OCI-M1 (cell line): Measurements from ENCODE around the gene KLF4.

Source experiments
- DNase-seq: peaks from one replicate; lab custom pipeline; 2025; lab: John Stamatoyannopoulos, UW

Gene KLF4

DNA sequence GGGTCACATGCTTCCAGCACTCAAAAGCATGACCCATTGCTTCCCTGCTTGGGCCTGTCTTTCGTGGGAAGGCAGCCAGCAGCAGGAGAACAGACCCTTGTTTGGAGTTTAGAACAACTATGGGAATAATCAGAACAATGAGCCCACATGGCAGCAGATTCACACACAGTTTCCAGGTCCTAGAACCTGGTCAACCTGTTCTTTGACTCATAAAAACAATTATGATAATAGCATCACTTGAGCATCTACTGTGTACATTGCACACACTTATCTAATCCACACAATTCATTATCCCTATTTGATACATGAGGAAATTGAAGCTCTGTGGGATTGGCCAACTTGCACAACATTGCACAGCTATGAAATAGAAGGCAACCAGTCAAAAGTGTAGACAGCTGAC is 41.7 kb downstream of the KLF4 start:
- DNase-seq, result no peak

DNA sequence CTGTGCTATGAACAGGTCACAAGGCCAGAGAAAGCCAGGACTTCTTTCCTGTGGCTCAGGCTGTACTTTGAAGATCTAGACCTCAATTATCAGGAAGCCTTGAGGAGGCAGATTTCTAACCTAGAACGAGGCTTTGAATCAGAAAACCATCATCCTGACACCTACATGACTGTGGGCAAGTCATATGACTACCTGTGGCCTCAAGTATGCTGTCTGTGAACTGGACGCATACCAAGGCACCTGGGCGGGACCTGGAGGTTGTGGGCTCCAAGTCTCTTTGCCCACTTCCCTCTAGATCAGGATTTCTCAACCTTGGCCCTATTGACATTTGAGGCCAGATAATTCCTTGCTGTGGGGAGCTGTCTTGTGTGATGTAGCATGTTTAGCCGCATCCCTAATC is 42.5 kb downstream of the KLF4 start:
- no peak for DNase-seq

DNA sequence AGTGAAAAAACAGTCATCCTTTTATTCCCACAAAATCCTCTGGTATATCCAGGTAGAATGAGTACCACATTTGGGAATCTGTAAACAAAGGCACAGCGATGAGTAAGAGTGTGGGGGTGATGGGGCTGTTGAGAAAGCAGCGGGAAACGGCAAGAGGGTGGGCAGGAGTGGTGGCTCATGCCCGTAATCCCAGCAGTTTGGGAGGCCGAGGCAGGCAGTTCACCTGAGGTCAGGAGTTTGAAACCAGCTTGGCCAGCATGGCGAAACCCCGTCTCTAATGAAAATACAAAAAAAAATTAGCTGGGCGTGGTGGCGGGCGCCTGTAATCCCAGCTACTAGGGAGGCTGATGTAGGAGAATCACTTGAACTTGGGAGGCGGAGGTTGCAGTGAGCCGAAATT is 43.1 kb downstream of the KLF4 start:
- DNase-seq, result no peak

DNA sequence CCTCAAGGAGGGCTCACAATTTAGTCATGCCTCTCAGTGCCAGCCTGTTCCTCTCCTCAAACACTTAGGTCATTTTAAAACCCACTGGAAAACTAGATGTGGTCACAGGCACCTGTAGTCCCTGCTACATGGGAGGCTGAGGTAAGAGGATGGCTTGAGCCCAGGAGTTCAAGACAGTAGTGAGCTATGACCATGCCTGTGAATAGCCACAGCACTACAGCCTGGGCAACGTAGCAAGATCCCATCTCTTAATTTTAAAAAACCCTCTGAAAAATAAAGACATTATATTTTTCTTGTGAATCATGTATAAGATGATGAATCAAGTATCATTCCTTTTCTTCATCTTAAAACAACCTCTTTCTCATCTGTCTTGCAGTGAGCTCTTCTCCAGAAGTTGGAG is 45.8 kb downstream of the KLF4 start:
- no peak for DNase-seq

DNA sequence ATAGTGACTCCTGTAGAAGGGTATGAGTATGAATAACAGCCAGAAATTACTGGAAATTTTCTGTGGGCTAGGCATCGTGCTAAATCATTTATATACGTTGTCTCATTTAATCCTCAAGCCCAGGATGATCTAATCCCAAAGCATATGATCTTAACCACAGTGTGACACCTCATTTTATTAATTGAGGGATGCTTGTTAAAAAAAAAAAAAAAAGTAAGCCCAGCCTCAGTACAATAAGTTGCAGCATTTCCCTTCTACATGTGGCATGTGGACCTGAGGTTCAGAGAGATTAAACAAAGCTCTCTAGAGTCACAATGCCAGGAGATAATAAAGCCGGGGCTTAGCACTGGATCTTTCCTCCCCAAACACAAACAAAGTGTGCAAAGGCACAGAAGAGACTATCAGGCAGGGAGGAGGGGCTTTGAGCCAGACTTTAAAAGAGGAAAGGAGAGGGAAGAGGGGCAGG is 49.5 kb downstream of the KLF4 start:
- no peak for DNase-seq

DNA sequence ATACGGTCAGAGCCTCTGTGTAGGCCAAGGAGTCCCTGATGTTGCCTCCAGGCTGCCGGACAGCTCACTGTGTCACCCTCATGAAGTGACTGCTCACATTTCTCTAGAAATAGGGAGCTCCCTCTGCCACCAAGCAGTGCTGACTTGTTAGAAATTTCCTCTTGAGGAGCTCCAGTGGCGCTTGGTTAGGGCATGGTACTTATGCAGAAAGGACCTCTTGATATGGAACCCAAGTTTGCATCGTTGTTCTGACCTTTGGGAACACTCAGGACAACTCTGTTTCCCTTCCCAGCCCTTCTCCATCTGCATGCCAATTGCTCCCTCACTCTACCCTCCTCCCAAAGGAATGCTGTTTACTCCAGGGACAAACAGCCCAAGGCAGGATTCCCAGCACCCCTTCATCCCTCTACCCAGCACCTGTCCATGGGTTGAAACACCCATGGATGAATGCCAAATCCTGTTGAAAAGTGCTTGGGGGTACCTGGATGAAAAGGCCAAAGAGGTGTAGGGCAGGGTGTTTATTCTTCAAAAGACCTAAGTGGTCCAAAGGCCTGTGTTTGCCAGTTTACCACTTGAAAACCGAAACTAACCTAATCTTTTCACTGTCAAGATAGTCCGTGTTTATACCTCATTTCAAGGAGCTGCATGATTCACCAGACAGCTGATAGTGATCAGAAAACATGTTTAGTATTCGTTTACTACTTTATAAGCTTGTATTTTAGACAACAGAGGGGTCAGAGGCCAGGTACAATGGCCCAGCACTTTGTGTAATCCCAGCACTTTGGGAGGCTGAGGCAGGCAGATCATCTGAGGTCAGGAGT is 51.1 kb downstream of the KLF4 start:
- no peak for DNase-seq

DNA sequence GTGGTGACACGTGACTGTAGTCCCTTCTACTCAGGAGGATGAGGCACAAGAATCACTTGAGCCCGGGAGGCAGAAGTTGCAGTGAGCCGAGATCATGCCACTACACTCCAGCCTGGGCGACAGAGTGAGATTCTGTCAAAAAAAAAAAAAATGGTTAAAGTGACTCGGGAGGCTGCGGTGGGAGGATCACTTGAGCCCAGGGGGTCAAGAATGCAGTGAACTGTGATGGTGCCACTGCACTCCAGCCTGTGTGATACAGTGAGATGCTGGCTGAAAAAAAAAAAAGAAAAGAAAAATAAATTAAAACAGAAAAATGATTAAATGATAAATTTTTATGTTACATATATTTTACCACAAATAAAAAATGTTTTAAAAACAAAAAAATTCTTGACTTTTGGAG is 51.9 kb downstream of the KLF4 start:
- DNase-seq, result no peak

DNA sequence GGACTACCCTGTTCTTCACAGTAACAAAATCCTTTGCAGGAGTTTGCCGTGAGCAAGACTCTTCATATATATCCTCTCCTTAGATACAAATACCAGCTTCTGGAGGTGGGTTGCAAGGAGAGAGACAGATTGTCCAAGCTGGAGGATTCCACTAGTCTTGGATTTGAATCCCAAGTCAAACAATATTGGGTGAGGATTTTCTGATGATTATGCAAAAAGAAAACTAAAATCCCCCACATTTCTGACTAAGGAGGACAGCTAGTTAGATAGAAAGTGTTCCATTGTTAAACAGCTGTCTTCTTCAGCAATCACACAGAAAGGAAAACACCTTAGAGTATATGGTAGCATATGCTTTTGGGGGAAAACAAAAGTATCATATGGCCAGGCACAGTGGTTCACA is 54.2 kb downstream of the KLF4 start:
- DNase-seq, result no peak
